ENCODE results near the gene NEGR1.

The NEGR1 gene

GRCh38 chr1:71587961-71588360, 694.4 kb downstream of the NEGR1 start:
- in situ Hi-C loops (cut with MboI; ENCODE audit: low sequenced_read_pairs), result no loop called here

GRCh38 chr1:71586030-71586429, 696.3 kb downstream of the NEGR1 start:
- in situ Hi-C loops (cut with MboI; ENCODE audit: low sequenced_read_pairs), result no loop called here

- in situ Hi-C loops (cut with MboI; ENCODE audit: low sequenced_read_pairs), result no loop called here
Observed at GRCh38 chr1:71583756-71584155, 698.6 kb downstream of the NEGR1 start.

GRCh38 chr1:71582673-71583072, 699.7 kb downstream of the NEGR1 start:
- in situ Hi-C loops (cut with MboI; ENCODE audit: low sequenced_read_pairs), result no loop called here

- in situ Hi-C loops (cut with MboI; ENCODE audit: low sequenced_read_pairs), result no loop called here
Observed at GRCh38 chr1:71577451-71578131, 704.7 kb downstream of the NEGR1 start.

- in situ Hi-C loops (cut with MboI; ENCODE audit: low sequenced_read_pairs), result no loop called here
Observed at GRCh38 chr1:71572038-71572437, 710.3 kb downstream of the NEGR1 start.

GRCh38 chr1:71566413-71566812, 715.9 kb downstream of the NEGR1 start:
- in situ Hi-C loops (cut with MboI; ENCODE audit: low sequenced_read_pairs), result no loop called here

GRCh38 chr1:71565831-71566230, 716.5 kb downstream of the NEGR1 start:
- in situ Hi-C loops (cut with MboI; ENCODE audit: low sequenced_read_pairs), result no loop called here

GRCh38 chr1:71565262-71565661, 717.1 kb downstream of the NEGR1 start:
- in situ Hi-C loops (cut with MboI; ENCODE audit: low sequenced_read_pairs), result no loop called here

GRCh38 chr1:71562298-71562697, 720.0 kb downstream of the NEGR1 start:
- in situ Hi-C loops (cut with MboI; ENCODE audit: low sequenced_read_pairs), result no loop called here

GRCh38 chr1:71561729-71562128, 720.6 kb downstream of the NEGR1 start:
- in situ Hi-C loops (cut with MboI; ENCODE audit: low sequenced_read_pairs), result no loop called here

GRCh38 chr1:71561206-71561605, 721.1 kb downstream of the NEGR1 start:
- in situ Hi-C loops (cut with MboI; ENCODE audit: low sequenced_read_pairs), result no loop called here

- in situ Hi-C loops (cut with MboI; ENCODE audit: low sequenced_read_pairs), result no loop called here
Observed at GRCh38 chr1:71559880-71560279, 722.5 kb downstream of the NEGR1 start.

GRCh38 chr1:71557138-71557537, 725.2 kb downstream of the NEGR1 start:
- in situ Hi-C loops (cut with MboI; ENCODE audit: low sequenced_read_pairs), result no loop called here

GRCh38 chr1:71548398-71548890, 733.9 kb downstream of the NEGR1 start:
- in situ Hi-C loops (cut with MboI; ENCODE audit: low sequenced_read_pairs), result no loop called here

GRCh38 chr1:71542155-71542554, 740.2 kb downstream of the NEGR1 start:
- in situ Hi-C loops (cut with MboI; ENCODE audit: low sequenced_read_pairs), result no loop called here

GRCh38 chr1:71533950-71534349, 748.4 kb downstream of the NEGR1 start:
- in situ Hi-C loops (cut with MboI; ENCODE audit: low sequenced_read_pairs), result no loop called here

GRCh38 chr1:71532343-71532742, 750.0 kb downstream of the NEGR1 start:
- in situ Hi-C loops (cut with MboI; ENCODE audit: low sequenced_read_pairs), result no loop called here

- in situ Hi-C loops (cut with MboI; ENCODE audit: low sequenced_read_pairs), result no loop called here
Observed at GRCh38 chr1:71526824-71527223, 755.5 kb downstream of the NEGR1 start.

GRCh38 chr1:71522721-71523120, 759.6 kb downstream of the NEGR1 start:
- in situ Hi-C loops (cut with MboI; ENCODE audit: low sequenced_read_pairs), result no loop called here

- in situ Hi-C loops (cut with MboI; ENCODE audit: low sequenced_read_pairs), result no loop called here
Observed at GRCh38 chr1:71521655-71522264, 760.6 kb downstream of the NEGR1 start.

- in situ Hi-C loops (cut with MboI; ENCODE audit: low sequenced_read_pairs), result no loop called here
Observed at GRCh38 chr1:71511505-71511904, 770.8 kb downstream of the NEGR1 start.

GRCh38 chr1:71510725-71511124, 771.6 kb downstream of the NEGR1 start:
- in situ Hi-C loops (cut with MboI; ENCODE audit: low sequenced_read_pairs), result no loop called here
